Neural crest cell (in vitro differentiated cells): ENCODE results near the gene S100A10. TPM values are rescaled to one million over a fixed set of nuclear protein-coding genes. Genes with fewer than 3 reads are reported as not detected.

Experiments
- DNase-seq: peaks from one replicate; pipeline ENCODE4 v3.0.0; 2021; ENCODE audit warnings: low read depth, mixed read lengths, low spot score
- H3K27ac Mint-ChIP-seq: one replicate; pipeline ENCODE4 v1.8.0; 2021; ENCODE audit warnings: mild to moderate bottlenecking, mixed read lengths; ENCODE audit not compliant: unreplicated experiment
- H3K27me3 Mint-ChIP-seq: 2 replicates; pipeline ENCODE4 v1.8.0; 2021; ENCODE audit warnings: low read depth, mild to moderate bottlenecking, mixed read lengths
- H3K36me3 Mint-ChIP-seq: 2 replicates; pipeline ENCODE4 v1.8.0; 2021; ENCODE audit warnings: low read depth, mild to moderate bottlenecking, mixed read lengths
- H3K4me1 Mint-ChIP-seq: 2 replicates; pipeline ENCODE4 v1.8.0; 2021; ENCODE audit warnings: mixed read lengths
- H3K4me3 Mint-ChIP-seq: one replicate; pipeline ENCODE4 v1.8.0; 2021; ENCODE audit warnings: mild to moderate bottlenecking, mixed read lengths
- H3K9me3 Mint-ChIP-seq: 2 replicates; pipeline ENCODE4 v1.8.0; 2021; ENCODE audit warnings: mixed read lengths
- total RNA-seq: library from RNA; stranded (reverse); gene quantifications from 2 replicates; pipeline ENCODE4 v1.2.1, GENCODE V29; 2021
- TF ChIP-seq, protein P1 (sequence below): fragments of 200-600 bp; sonication (generic); conservative IDR thresholded peaks from 2 replicates; pipeline ENCODE4 v1.5.0; 2021; ENCODE audit warnings: antibody characterized with exemption, mild to moderate bottlenecking

S100A10 gene
- total RNA-seq, 1 donor from 2014 or later = 44.8 TPM

DNA sequence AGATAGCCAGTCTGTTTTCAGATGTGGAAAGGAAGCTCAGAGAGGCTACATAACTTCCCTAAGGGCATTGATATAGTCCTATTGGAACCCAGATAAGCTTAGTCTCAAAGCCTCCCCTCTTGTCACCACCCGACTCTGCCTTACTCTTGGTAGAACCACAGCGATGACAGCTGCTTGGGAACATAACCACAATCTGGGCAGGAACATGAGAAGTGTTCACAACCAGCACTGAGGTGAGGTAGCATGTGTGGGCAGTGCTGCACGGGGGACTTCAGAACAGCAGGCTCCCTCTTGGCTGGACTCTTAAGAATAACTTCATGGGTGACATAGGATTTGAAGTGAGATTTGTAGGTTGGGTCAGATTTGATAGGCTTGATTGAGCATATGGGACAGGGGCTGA lies 9.3 kb upstream of the S100A10 start:
- Mint-ChIP-seq H3K9me3 (no peaks in the 10 kb centered on the region), H3K4me3 (no peak overlapping the region), H3K4me1 (no peaks in the 10 kb centered on the region), H3K27me3 (peaks cover 70% of the 10 kb centered on the region), H3K27ac (no peak overlapping the region), H3K36me3 (no peaks in the 10 kb centered on the region)
- TF ChIP-seq, protein P1, sequence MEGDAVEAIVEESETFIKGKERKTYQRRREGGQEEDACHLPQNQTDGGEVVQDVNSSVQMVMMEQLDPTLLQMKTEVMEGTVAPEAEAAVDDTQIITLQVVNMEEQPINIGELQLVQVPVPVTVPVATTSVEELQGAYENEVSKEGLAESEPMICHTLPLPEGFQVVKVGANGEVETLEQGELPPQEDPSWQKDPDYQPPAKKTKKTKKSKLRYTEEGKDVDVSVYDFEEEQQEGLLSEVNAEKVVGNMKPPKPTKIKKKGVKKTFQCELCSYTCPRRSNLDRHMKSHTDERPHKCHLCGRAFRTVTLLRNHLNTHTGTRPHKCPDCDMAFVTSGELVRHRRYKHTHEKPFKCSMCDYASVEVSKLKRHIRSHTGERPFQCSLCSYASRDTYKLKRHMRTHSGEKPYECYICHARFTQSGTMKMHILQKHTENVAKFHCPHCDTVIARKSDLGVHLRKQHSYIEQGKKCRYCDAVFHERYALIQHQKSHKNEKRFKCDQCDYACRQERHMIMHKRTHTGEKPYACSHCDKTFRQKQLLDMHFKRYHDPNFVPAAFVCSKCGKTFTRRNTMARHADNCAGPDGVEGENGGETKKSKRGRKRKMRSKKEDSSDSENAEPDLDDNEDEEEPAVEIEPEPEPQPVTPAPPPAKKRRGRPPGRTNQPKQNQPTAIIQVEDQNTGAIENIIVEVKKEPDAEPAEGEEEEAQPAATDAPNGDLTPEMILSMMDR = no peak
- no peak for DNase-seq

DNA sequence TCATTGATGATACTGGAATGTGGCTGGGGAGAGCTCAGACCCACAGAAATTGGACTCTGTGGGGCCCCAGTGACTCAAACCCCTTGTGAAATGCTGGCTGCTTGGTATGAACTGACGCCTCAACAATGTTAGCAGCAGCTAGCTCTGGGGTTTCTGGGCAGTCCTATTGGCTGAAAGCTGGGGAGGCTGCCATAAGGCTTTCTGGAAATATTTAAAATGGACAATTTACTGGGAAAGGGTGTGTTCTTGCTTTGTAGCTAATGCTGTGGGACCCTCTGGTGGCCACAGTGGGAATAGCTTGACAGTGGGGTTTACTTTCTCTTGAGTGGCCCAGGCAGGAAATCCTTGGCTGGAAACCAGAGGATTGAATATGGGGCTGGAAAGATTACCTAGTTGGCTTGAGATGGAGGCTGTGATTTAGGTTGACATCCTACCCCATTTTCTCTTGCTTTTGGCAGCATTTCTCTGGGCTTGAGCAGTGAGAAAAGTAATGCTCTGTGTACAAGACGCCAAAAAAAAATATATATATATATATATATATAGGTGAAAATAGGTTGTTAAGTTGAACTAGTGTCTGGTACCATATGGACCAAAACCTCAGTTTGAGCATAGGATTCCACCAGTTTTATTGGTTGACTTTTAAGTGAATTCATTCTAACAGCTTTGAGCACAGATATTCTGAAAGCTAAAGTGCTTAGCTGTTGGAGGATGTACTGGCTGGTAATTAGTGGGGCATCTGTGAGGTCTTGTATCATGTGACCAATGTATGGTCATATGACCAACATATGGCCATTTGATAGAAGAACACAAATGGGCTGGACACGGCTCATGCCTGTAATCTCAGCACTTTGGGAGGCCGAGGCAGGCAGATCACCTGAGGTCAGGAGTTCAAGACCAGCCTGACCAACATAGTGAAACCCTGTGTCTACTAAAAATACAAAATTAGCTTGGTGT lies 8.2 kb upstream of the S100A10 start:
- TF ChIP-seq, protein P1 = peak; percentile 91
- Mint-ChIP-seq H3K36me3 (no peaks in the 10 kb centered on the region), H3K9me3 (no peaks in the 10 kb centered on the region), H3K27me3 (peaks cover 70% of the 10 kb centered on the region), H3K4me1 (no peaks in the 10 kb centered on the region), H3K4me3 (peak overlapping the region; percentile 23), H3K27ac (no peak overlapping the region)
- peak; percentile 83 for DNase-seq

DNA sequence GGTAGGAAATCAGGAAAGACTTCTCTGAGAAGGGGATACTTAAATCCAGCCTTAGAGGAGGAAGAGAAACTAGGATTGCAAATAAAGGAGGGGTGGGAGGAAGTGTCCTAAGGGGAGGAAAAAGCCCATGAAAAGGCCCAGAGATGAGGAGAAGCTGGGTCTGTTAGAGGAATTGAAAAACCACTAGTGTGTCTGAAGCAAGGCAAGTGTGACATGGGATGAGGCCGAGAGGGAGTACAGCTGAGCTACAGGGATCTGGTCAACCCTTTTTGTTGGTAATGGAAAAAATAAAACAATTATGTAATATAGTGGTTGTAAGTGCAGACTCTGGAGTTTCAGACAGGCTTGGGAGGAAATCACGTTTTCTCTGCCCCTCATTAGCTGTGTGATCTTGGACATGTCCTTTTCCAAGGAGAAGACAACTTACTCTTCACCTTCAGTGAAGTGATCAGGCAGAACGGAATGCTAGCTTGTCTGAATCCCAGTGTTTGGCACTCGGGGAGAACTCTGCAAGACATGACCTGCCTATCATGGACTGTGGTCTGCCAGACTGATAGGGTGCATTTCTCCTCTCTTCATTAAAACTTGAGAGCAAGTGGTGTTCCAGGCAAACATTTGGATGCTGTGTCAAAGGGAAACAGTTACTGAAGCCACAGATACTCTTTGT lies 7.4 kb upstream of the S100A10 start:
- Mint-ChIP-seq H3K4me1 (peaks cover under 1% of the 10 kb centered on the region), H3K27ac (no peak overlapping the region), H3K27me3 (peaks cover 66% of the 10 kb centered on the region), H3K36me3 (no peaks in the 10 kb centered on the region), H3K4me3 (no peak overlapping the region), H3K9me3 (no peaks in the 10 kb centered on the region)
- TF ChIP-seq, protein P1 = no peak
- DNase-seq = no peak

DNA sequence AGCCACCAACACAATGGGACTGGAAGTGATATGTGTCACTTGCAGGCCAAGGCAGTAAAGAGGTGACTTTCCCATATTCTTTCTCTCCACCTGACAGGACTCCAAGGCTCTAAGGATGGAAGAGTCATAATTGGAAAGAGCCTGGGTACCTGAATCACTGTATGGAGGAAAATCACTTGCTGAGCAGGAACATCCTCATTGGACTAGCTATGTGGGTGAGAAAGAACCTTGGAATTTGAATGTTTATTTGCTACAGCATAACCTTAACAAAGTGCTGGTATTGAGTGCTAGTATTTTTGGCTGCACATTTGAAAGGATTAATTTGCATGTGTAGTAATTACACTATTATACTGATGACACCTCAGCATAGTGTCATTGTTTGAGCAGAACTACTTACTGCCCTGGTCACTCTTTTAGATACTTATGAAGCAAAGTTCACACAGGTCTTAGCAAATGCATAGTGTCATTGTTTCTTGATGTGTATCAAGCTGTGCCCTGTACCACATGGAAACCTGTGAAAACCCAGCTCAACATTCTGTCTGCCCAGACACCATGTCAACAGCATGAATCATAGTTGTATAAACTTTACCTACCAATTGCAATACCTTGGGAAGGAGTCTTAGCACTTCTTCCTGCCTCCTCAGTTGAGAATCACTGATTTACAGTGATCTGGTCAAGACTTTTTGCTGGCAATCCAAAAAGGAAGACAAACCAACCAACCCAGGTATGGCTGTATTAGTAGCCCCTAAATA lies 5.1 kb upstream of the S100A10 start:
- Mint-ChIP-seq H3K4me3 (no peak overlapping the region), H3K4me1 (peaks cover 8% of the 10 kb centered on the region), H3K27me3 (peaks cover 64% of the 10 kb centered on the region), H3K9me3 (no peaks in the 10 kb centered on the region), H3K27ac (no peak overlapping the region), H3K36me3 (no peaks in the 10 kb centered on the region)
- DNase-seq = no peak
- TF ChIP-seq, protein P1 = no peak

DNA sequence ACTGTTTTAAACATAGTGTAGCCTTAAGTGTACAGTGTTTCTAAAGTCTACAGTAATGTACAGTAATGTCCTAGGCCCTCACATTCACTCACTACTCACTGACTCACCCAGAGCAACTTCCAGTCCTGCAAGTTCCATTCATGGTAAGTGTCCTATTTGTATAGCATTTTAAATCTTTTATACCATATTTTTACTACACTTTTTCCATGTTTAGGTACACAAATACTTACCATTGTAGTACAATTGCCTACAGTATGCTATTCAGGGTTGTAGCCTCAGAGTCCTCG lies 3.6 kb upstream of the S100A10 start:
- Mint-ChIP-seq H3K4me3 (no peak overlapping the region), H3K27ac (no peak overlapping the region), H3K27me3 (peaks cover 65% of the 10 kb centered on the region), H3K36me3 (no peaks in the 10 kb centered on the region), H3K4me1 (peaks cover 18% of the 10 kb centered on the region), H3K9me3 (no peaks in the 10 kb centered on the region)
- TF ChIP-seq, protein P1 = no peak
- DNase-seq = no peak
